Lower lobe of right lung (tissue), 2 donors: Measurements from ENCODE around the gene KCNN4. TPM values are rescaled to one million over a fixed set of nuclear protein-coding genes. Genes with fewer than 3 reads are reported as not detected.

Experiments used
- ATAC-seq, 2 donors: fragments of 200-7000 bp; cut with Tn5 transposase; one replicate each; pipeline ENCODE4 v1.9.1; 2020 to 2022; ENCODE audit warnings: mild to moderate bottlenecking in 2 of 2, moderate library complexity in 2 of 2
- DNase-seq: peaks from one replicate; pipeline ENCODE4 v3.0.0-alpha.2; 2020
- H3K27ac ChIP-seq: fragments of 200-600 bp; one replicate; pipeline ENCODE4 v1.8.0; 2022
- H3K27me3 ChIP-seq: fragments of 200-600 bp; one replicate; pipeline ENCODE4 v1.8.0; 2022; ENCODE audit warnings: low read depth
- H3K36me3 ChIP-seq: fragments of 200-600 bp; one replicate; pipeline ENCODE4 v1.8.0; 2022; ENCODE audit warnings: mild to moderate bottlenecking
- H3K4me1 ChIP-seq: fragments of 200-600 bp; one replicate; pipeline ENCODE4 v1.8.0; 2022
- H3K4me3 ChIP-seq: fragments of 200-600 bp; one replicate; pipeline ENCODE4 v1.8.0; 2022; ENCODE audit warnings: mild to moderate bottlenecking
- H3K9me3 ChIP-seq: fragments of 200-600 bp; one replicate; pipeline ENCODE4 v1.8.0; 2022
- CTCF ChIP-seq: fragments of 200-600 bp; IDR thresholded peaks from one replicate; pipeline ENCODE4 v1.8.0; 2022; ENCODE audit warnings: antibody characterized with exemption, mild to moderate bottlenecking
- intact Hi-C: fragments of 100-400 bp; cut with DNase I; formaldehyde crosslinking; loops from one replicate; pipeline ENCODE4 v1.11.0; 2022
- total RNA-seq: library from RNA; stranded (reverse); fragmentation: NEBNext Ultra II Directional; extraction: Animal tissue kit (Norgen Biotek cat#: 25700); gene quantifications from one replicate; pipeline ENCODE4 v1.2.1, GENCODE V29; 2021
- donor health status: DM: no; HTN: yes; CAD: no; lungs with severe emphysema.

KCNN4 gene
- total RNA-seq, 1 donor from 2014 or later: 3.6 TPM

- Histone ChIP-seq H3K4me3 (no peak overlapping the region), H3K27ac (no peak overlapping the region), H3K36me3 (peaks cover 82% of the 10 kb centered on the region), H3K4me1 (peaks cover 37% of the 10 kb centered on the region), H3K9me3 (no peaks in the 10 kb centered on the region), H3K27me3 (no peaks in the 10 kb centered on the region)
- ATAC-seq (no peak), DNase-seq (no peak)
- intact Hi-C loops: no loop called here
- no peak for TF ChIP-seq CTCF
Measured at GRCh38 chr19:43748205-43748594, 32.6 kb downstream of the KCNN4 start.

GRCh38 chr19:43747557-43748204, 33.1 kb downstream of the KCNN4 start:
- no peak for TF ChIP-seq CTCF
- DNase-seq: no peak
- Histone ChIP-seq H3K27ac (no peak overlapping the region), H3K9me3 (no peaks in the 10 kb centered on the region), H3K4me3 (no peak overlapping the region), H3K27me3 (no peaks in the 10 kb centered on the region), H3K4me1 (peaks cover 32% of the 10 kb centered on the region), H3K36me3 (peaks cover 87% of the 10 kb centered on the region)
- ATAC-seq: no peak
- intact Hi-C loops: no loop called here

- H3K4me3 ChIP-seq: no peak overlapping the region
- no peaks in the 10 kb centered on the region for H3K9me3 ChIP-seq
- DNase-seq (no peak), ATAC-seq (no peak)
- peaks cover 26% of the 10 kb centered on the region for H3K4me1 ChIP-seq
- H3K27me3 ChIP-seq: no peaks in the 10 kb centered on the region
- TF ChIP-seq CTCF: no peak
- intact Hi-C loops: no loop called here
- no peak overlapping the region for H3K27ac ChIP-seq
- H3K36me3 ChIP-seq: peaks cover 98% of the 10 kb centered on the region
Measured at GRCh38 chr19:43743059-43743458, 37.7 kb downstream of the KCNN4 start.

GRCh38 chr19:43741075-43741825, 39.5 kb downstream of the KCNN4 start:
- DNase-seq: no peak
- no peak for ATAC-seq
- H3K4me1 ChIP-seq: peaks cover 26% of the 10 kb centered on the region
- H3K9me3 ChIP-seq: no peaks in the 10 kb centered on the region
- H3K27me3 ChIP-seq: no peaks in the 10 kb centered on the region
- intact Hi-C loops: no loop called here
- no peak for TF ChIP-seq CTCF
- H3K4me3 ChIP-seq: no peak overlapping the region
- peaks cover 98% of the 10 kb centered on the region for H3K36me3 ChIP-seq
- H3K27ac ChIP-seq: no peak overlapping the region

GRCh38 chr19:43739439-43740235, 41.1 kb downstream of the KCNN4 start:
- Histone ChIP-seq H3K36me3 (peaks cover 95% of the 10 kb centered on the region), H3K9me3 (no peaks in the 10 kb centered on the region), H3K27ac (peak overlapping the region; percentile 15), H3K4me1 (peaks cover 14% of the 10 kb centered on the region), H3K4me3 (no peak overlapping the region), H3K27me3 (no peaks in the 10 kb centered on the region)
- intact Hi-C loops: no loop called here
- ATAC-seq (peak; percentile 52 to 58), DNase-seq (no peak)
- TF ChIP-seq CTCF: no peak
